Vagina (tissue), 2 donors: ENCODE data around the gene MTAP.

Source experiments
- POLR2A ChIP-seq, 2 donors: fragments of 450-650 bp; IDR thresholded peaks; one replicate each; pipeline ENCODE4 v1.6.1; 2017; ENCODE audit warnings: antibody characterized with exemption in 2 of 2, mild to moderate bottlenecking in 2 of 2, moderate library complexity in 2 of 2
- TF ChIP-seq, protein P1 (sequence below), 3 experiments: fragments of 450-650 bp in 2 of 3; fragments of 200-600 bp in 1 of 3; sonication (generic) in 1 of 3; IDR thresholded peaks; one replicate each; pipeline ENCODE4 v1.5.1; 2017 to 2019; ENCODE audit warnings: antibody characterized with exemption in 3 of 3, mild to moderate bottlenecking in 2 of 3, moderate library complexity in 2 of 3

GRCh38 chr9:21831841-21832509 is 29.5 kb downstream of the MTAP start:
- TF ChIP-seq, protein P1, sequence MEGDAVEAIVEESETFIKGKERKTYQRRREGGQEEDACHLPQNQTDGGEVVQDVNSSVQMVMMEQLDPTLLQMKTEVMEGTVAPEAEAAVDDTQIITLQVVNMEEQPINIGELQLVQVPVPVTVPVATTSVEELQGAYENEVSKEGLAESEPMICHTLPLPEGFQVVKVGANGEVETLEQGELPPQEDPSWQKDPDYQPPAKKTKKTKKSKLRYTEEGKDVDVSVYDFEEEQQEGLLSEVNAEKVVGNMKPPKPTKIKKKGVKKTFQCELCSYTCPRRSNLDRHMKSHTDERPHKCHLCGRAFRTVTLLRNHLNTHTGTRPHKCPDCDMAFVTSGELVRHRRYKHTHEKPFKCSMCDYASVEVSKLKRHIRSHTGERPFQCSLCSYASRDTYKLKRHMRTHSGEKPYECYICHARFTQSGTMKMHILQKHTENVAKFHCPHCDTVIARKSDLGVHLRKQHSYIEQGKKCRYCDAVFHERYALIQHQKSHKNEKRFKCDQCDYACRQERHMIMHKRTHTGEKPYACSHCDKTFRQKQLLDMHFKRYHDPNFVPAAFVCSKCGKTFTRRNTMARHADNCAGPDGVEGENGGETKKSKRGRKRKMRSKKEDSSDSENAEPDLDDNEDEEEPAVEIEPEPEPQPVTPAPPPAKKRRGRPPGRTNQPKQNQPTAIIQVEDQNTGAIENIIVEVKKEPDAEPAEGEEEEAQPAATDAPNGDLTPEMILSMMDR (IDR thresholded peaks at IDR 0.05) = no peak
- no peak for TF ChIP-seq POLR2A (IDR thresholded peaks at IDR 0.05)
